ENCODE results near the gene ZNF536. TPM values are rescaled to one million over a fixed set of nuclear protein-coding genes. Genes with fewer than 3 reads are reported as not detected.

Gene ZNF536
- total RNA-seq, 1 experiment from 2014 or later = not detected

- Histone ChIP-seq H3K4me2 (no peak overlapping the region), H3K9me2 (ENCODE audit: insufficient read depth) (no peaks in the 10 kb centered on the region), H2AFZ (no peak overlapping the region), H3K27ac (no peak overlapping the region), H3F3A (ENCODE audit: insufficient read depth, low read depth) (no peaks in the 10 kb centered on the region), H3K79me2 (ENCODE audit: low read depth) (no peaks in the 10 kb centered on the region), H3K9me3 (ENCODE audit: insufficient read depth, low read depth) (no peaks in the 10 kb centered on the region), H3K36me3 (ENCODE audit: low read depth) (no peaks in the 10 kb centered on the region), H3K27me3 (ENCODE audit: insufficient read depth, low read depth) (peaks cover 91% of the 10 kb centered on the region), H4K20me1 (ENCODE audit: insufficient read depth) (no peaks in the 10 kb centered on the region), H3K4me1 (replicated peaks; ENCODE audit: insufficient read depth) (no peaks in the 10 kb centered on the region), H3K4me3 (no peak overlapping the region)
- TF ChIP-seq EZH2 (IDR thresholded peaks at IDR 0.05; ENCODE audit: low read depth) (no peak), CTCF (conservative IDR thresholded peaks at IDR 0.05) (no peak)
- intact Hi-C loops (cut with micrococcal nuclease; ENCODE audit: unreplicated experiment) = no loop called here
- no TSS peak for BruUV-seq (replicated peaks)
- POLR2A ChIA-PET (ENCODE audit: unreplicated experiment) = no interaction called here
- CTCF ChIA-PET = no interaction called here
- no peak for DNase-seq
Measured at GRCh38 chr19:30355586-30355985, 16.6 kb upstream of the ZNF536 start.

GRCh38 chr19:30356951-30357579, 15.1 kb upstream of the ZNF536 start:
- BruUV-seq (replicated peaks) = no TSS peak
- ChIA-PET CTCF (no interaction called here), POLR2A (ENCODE audit: unreplicated experiment) (no interaction called here)
- no peak overlapping the region for H3K4me2 ChIP-seq
- H3K9me2 ChIP-seq (ENCODE audit: insufficient read depth) = no peaks in the 10 kb centered on the region
- H3K27me3 ChIP-seq (ENCODE audit: insufficient read depth, low read depth) = peaks cover 90% of the 10 kb centered on the region
- DNase-seq = no peak
- intact Hi-C loops (cut with micrococcal nuclease; ENCODE audit: unreplicated experiment) = no loop called here
- no peaks in the 10 kb centered on the region for H3K79me2 ChIP-seq (ENCODE audit: low read depth)
- no peak overlapping the region for H2AFZ ChIP-seq
- no peaks in the 10 kb centered on the region for H4K20me1 ChIP-seq (ENCODE audit: insufficient read depth)
- no peak overlapping the region for H3K4me3 ChIP-seq
- no peaks in the 10 kb centered on the region for H3K4me1 ChIP-seq (replicated peaks; ENCODE audit: insufficient read depth)
- H3K27ac ChIP-seq = no peak overlapping the region
- TF ChIP-seq EZH2 (IDR thresholded peaks at IDR 0.05; ENCODE audit: low read depth) (no peak), CTCF (conservative IDR thresholded peaks at IDR 0.05) (no peak)
- H3F3A ChIP-seq (ENCODE audit: insufficient read depth, low read depth) = no peaks in the 10 kb centered on the region
- H3K36me3 ChIP-seq (ENCODE audit: low read depth) = no peaks in the 10 kb centered on the region
- no peaks in the 10 kb centered on the region for H3K9me3 ChIP-seq (ENCODE audit: insufficient read depth, low read depth)

GRCh38 chr19:30357580-30357954, 14.6 kb upstream of the ZNF536 start:
- H3K79me2 ChIP-seq (ENCODE audit: low read depth) = no peaks in the 10 kb centered on the region
- H3K4me1 ChIP-seq (replicated peaks; ENCODE audit: insufficient read depth) = no peaks in the 10 kb centered on the region
- intact Hi-C loops (cut with micrococcal nuclease; ENCODE audit: unreplicated experiment) = no loop called here
- H3K9me3 ChIP-seq (ENCODE audit: insufficient read depth, low read depth) = no peaks in the 10 kb centered on the region
- H3K4me2 ChIP-seq = no peak overlapping the region
- H3K9me2 ChIP-seq (ENCODE audit: insufficient read depth) = no peaks in the 10 kb centered on the region
- no peaks in the 10 kb centered on the region for H4K20me1 ChIP-seq (ENCODE audit: insufficient read depth)
- peaks cover 90% of the 10 kb centered on the region for H3K27me3 ChIP-seq (ENCODE audit: insufficient read depth, low read depth)
- CTCF ChIA-PET = no interaction called here
- no TSS peak for BruUV-seq (replicated peaks)
- H2AFZ ChIP-seq = no peak overlapping the region
- DNase-seq = no peak
- no peak overlapping the region for H3K4me3 ChIP-seq
- no peak for TF ChIP-seq EZH2 (IDR thresholded peaks at IDR 0.05; ENCODE audit: low read depth)
- TF ChIP-seq CTCF (conservative IDR thresholded peaks at IDR 0.05) = no peak
- POLR2A ChIA-PET (ENCODE audit: unreplicated experiment) = no interaction called here
- H3K36me3 ChIP-seq (ENCODE audit: low read depth) = no peaks in the 10 kb centered on the region
- H3K27ac ChIP-seq = no peak overlapping the region
- H3F3A ChIP-seq (ENCODE audit: insufficient read depth, low read depth) = no peaks in the 10 kb centered on the region
